ENCODE measurements around the gene PHF21B.

PHF21B gene

GRCh38 chr22:44950806-44951509 lies 58.8 kb downstream of the PHF21B start:
- DNase-seq (ENCODE audit: insufficient read length, low spot score) (no peak), FAIRE-seq (no peak)
- no peak for TF ChIP-seq POLR2A (IDR thresholded peaks at IDR 0.05; ENCODE audit: low read depth, low read length)

GRCh38 chr22:44947846-44948245 lies 62.0 kb downstream of the PHF21B start:
- no peak for DNase-seq (ENCODE audit: insufficient read length, low spot score)
- no peak for FAIRE-seq
- TF ChIP-seq POLR2A (IDR thresholded peaks at IDR 0.05; ENCODE audit: low read depth, low read length) = no peak

- FAIRE-seq = no peak
- no peak for DNase-seq (ENCODE audit: insufficient read length, low spot score)
Measured at GRCh38 chr22:44947049-44947448, 62.8 kb downstream of the PHF21B start.

GRCh38 chr22:44944883-44945601 lies 64.8 kb downstream of the PHF21B start:
- no peak for FAIRE-seq
- no peak for TF ChIP-seq POLR2A (IDR thresholded peaks at IDR 0.05; ENCODE audit: low read depth, low read length)
- no peak for DNase-seq (ENCODE audit: insufficient read length, low spot score)

More at GRCh38 chr22:44947049-44947448, 62.8 kb downstream of the PHF21B start:
- TF ChIP-seq POLR2A (IDR thresholded peaks at IDR 0.05; ENCODE audit: low read depth, low read length) = no peak

GRCh38 chr22:44943701-44944324 lies 66.0 kb downstream of the PHF21B start:
- no peak for TF ChIP-seq POLR2A (IDR thresholded peaks at IDR 0.05; ENCODE audit: low read depth, low read length)
- no peak for DNase-seq (ENCODE audit: insufficient read length, low spot score)
- no peak for FAIRE-seq

GRCh38 chr22:44942979-44943700 lies 66.7 kb downstream of the PHF21B start:
- FAIRE-seq (no peak), DNase-seq (ENCODE audit: insufficient read length, low spot score) (no peak)
- no peak for TF ChIP-seq POLR2A (IDR thresholded peaks at IDR 0.05; ENCODE audit: low read depth, low read length)

- no peak for TF ChIP-seq POLR2A (IDR thresholded peaks at IDR 0.05; ENCODE audit: low read depth, low read length)
- DNase-seq (ENCODE audit: insufficient read length, low spot score) = no peak
- FAIRE-seq = no peak
Measured at GRCh38 chr22:44942056-44942455, 67.7 kb downstream of the PHF21B start.

- no peak for TF ChIP-seq POLR2A (IDR thresholded peaks at IDR 0.05; ENCODE audit: low read depth, low read length)
- DNase-seq (ENCODE audit: insufficient read length, low spot score) (no peak), FAIRE-seq (no peak)
Measured at GRCh38 chr22:44941207-44941606, 68.6 kb downstream of the PHF21B start.

- TF ChIP-seq POLR2A (IDR thresholded peaks at IDR 0.05; ENCODE audit: low read depth, low read length) = no peak
- FAIRE-seq = no peak
Measured at GRCh38 chr22:44940130-44940529, 69.7 kb downstream of the PHF21B start.

GRCh38 chr22:44939451-44939850 lies 70.4 kb downstream of the PHF21B start:
- TF ChIP-seq POLR2A (IDR thresholded peaks at IDR 0.05; ENCODE audit: low read depth, low read length) = no peak
- DNase-seq (ENCODE audit: insufficient read length, low spot score) (no peak), FAIRE-seq (no peak)

More at GRCh38 chr22:44940130-44940529, 69.7 kb downstream of the PHF21B start:
- DNase-seq (ENCODE audit: insufficient read length, low spot score) = no peak

- no peak for FAIRE-seq
- TF ChIP-seq POLR2A (IDR thresholded peaks at IDR 0.05; ENCODE audit: low read depth, low read length) = no peak
- no peak for DNase-seq (ENCODE audit: insufficient read length, low spot score)
Measured at GRCh38 chr22:44938886-44939285, 70.9 kb downstream of the PHF21B start.

- no peak for DNase-seq (ENCODE audit: insufficient read length, low spot score)
Measured at GRCh38 chr22:44937216-44937615, 72.6 kb downstream of the PHF21B start.

GRCh38 chr22:44936201-44936600 lies 73.6 kb downstream of the PHF21B start:
- FAIRE-seq (no peak), DNase-seq (ENCODE audit: insufficient read length, low spot score) (no peak)
- TF ChIP-seq POLR2A (IDR thresholded peaks at IDR 0.05; ENCODE audit: low read depth, low read length) = no peak

More at GRCh38 chr22:44937216-44937615, 72.6 kb downstream of the PHF21B start:
- TF ChIP-seq POLR2A (IDR thresholded peaks at IDR 0.05; ENCODE audit: low read depth, low read length) = no peak
- FAIRE-seq = no peak

- DNase-seq (ENCODE audit: insufficient read length, low spot score) (no peak), FAIRE-seq (no peak)
- TF ChIP-seq POLR2A (IDR thresholded peaks at IDR 0.05; ENCODE audit: low read depth, low read length) = no peak
Measured at GRCh38 chr22:44935724-44936123, 74.1 kb downstream of the PHF21B start.

Measured in H54 (cell line).